ENCODE data around the gene UROD.
"Not testable (repeated sequence)": the region's sequence is repeated elsewhere in the genome, so short reads cannot be mapped to it uniquely, and the experiment has no call there.

UROD gene

DNA sequence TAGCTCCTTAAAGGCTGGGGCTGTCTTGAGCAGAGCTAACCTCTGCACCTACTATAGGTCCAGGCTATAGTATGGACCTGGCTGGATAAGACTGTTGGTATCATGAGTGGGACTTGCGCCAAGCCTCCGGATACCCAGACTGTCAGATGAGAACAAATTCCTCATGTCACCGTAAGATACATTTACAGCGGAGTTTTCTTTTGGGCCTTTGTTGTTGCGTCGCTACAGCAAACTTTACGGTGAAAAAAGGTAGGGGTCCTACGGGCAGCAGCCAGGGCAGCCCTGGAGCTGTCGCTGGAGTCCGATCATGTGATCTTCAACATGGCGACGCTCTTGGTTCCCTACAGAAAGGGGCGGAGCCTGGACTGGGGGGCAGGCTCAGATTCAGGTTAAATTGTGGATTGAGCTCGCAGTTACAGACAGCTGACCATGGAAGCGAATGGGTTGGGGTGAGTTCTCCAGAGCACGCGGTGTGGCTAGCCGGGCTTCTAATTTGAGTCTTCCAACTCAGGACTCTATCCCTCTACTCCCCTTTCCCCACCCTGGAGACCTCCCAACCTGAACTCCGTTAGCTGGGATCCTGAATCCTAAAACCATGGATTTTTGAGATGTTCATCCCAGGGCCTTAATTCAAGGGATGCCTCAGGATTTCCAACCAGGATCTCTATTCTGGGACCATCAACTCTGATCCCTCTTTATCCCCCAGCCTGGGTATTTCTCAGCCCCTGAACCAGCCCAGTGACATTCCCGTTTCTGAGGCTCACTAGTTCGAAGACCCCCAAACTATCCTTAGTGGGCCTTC, at the start of gene UROD:
UROD (plus strand) TSS at position 418 of the 802 bp plus-strand sequence; CDS start at position 430, 12 bp downstream.
- peak; percentile 94 to 98 for DNase-seq

GRCh38 chr1:44962729-44963128, 49.3 kb upstream of the UROD start:
- DNase-seq: no peak

GRCh38 chr1:44964396-44964795, 47.7 kb upstream of the UROD start:
- no peak for DNase-seq

DNA sequence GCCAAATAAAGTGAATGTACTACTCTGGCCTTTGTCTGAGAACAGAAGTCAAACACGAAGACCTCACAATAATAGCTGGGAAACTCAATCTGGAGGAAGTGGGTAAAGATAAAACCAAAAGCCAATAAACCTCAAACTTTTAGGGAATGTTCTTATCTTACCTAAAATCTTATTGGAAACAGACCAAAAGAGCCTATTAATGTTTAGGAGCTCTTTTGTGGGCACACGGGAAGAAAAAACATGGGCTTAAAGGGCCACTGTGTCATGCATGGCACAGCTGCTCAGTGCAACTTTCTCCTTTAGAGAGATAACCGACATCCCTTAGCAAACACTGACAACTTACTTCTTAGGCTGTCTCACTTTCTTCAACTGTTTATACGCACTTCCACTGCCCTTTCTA, 41.7 kb upstream of the UROD start:
- no peak for DNase-seq

- DNase-seq: no peak
Measured at GRCh38 chr1:44973645-44974044, 38.4 kb upstream of the UROD start.

DNA sequence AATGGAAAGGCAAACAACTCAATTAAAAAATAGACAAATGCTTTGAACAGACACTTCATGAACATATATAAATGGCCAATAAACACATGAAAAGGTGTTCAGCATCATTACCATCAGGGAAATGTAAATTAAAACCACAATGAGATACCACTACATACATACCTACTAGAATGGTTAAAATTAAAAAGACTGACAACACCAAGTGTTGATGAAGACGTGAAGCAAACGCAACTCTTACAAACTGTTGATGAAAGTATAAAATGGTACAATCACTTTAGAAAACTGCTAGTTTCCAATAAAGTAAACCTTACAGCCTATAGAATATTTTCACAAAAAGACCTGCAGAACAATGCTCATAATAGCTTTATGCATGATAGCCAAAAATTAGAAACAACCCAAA, 35.8 kb upstream of the UROD start:
- DNase-seq: no peak

- DNase-seq: not testable (repeated sequence)
Measured at GRCh38 chr1:44977372-44977771, 34.7 kb upstream of the UROD start.

DNA sequence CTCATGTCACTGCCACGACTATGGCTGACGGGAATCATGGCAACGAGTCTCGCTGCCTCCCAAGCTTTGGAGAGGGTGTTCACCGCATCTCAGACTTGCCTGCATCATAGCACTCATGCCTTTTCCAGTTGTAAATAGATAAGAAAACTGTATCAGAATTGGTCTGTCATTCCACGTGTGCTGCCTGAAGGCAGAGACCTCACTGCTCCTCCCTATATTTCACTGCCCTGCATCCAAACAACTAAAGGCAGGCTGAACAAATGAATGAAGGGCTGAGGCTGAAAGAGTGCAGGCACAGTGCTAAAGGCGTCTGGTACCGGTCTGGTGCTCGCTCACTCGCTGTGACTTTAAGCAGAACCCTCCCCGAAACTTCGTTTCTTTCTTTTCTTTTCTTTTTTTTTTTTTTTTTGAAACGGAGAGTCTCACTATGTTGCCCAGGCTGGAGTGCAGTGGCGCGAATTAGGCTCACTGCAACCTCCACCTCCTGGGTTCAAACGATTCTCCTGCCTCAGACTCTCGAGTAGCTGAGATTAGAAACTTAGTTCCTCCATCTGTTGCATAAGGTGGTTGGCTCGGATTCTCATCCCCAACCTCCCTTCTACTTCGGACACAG, 26.2 kb upstream of the UROD start:
- DNase-seq: peak in 1 of 2 experiments; percentile 43

- DNase-seq: no peak
Measured at GRCh38 chr1:44988531-44989156, 23.4 kb upstream of the UROD start.

GRCh38 chr1:44994309-44994898, 17.6 kb upstream of the UROD start:
- DNase-seq: no peak

DNA sequence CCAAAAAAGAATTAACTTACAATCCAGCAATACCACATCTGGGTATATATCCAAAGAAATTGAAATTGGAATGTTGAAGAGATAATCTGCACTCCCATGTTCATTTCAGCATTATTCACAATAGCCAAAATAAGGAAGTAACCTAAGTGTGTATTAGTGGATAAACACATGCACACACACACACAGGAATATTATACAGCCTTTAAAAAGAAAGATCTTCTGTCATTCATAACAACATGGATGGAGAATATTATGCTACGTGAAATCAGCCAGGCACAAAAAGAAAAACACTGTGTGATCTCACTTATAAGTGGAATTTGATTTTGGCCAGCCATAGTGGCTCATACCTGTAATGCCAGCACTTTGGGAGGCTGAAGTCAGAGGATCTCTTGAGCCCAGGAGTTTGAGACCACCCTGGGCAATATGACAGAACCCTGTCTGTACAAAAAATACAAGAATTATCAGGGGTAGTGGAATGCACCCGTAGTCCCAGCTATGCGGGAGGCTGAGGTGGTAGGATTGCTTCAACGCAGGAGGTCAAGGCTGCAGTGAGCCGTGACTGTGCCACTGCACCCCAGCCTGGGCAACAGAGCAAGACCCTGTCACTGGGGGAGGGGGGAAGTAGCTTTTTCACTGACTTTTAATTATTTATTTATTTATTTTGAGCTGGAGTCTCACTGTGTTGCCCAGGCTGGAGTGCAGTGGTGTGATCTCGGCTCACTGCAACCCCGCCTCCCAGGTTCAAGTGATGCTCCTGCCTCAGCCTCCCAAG, 16.4 kb upstream of the UROD start:
- DNase-seq: no peak

- no peak for DNase-seq
Measured at GRCh38 chr1:44999232-44999631, 12.8 kb upstream of the UROD start.

DNA sequence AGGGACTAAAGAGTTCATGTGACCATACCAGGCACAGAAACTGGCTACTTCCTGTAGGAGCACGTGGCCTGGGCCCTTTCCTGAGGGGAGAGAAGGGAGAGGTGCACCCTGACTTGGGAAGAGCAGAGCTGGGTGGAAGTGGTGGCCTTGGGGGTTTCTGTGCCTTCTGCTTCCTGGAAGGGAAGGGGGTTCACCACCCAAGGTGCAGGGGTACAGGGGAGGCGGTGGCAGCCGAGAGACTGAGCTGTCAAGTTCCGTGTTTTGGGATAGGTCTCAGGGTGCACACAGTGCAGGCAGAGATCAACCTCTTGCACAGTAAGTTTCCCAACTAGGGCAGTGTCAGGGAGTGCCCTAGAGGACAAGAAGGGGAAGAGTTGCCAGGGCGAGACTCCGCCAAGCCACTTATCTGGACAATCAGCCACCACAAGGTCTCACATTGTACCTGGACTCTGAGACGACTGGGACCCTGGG, 11.0 kb upstream of the UROD start:
- no peak for DNase-seq

GRCh38 chr1:45001576-45001975, 10.5 kb upstream of the UROD start:
- not testable (repeated sequence) for DNase-seq

DNA sequence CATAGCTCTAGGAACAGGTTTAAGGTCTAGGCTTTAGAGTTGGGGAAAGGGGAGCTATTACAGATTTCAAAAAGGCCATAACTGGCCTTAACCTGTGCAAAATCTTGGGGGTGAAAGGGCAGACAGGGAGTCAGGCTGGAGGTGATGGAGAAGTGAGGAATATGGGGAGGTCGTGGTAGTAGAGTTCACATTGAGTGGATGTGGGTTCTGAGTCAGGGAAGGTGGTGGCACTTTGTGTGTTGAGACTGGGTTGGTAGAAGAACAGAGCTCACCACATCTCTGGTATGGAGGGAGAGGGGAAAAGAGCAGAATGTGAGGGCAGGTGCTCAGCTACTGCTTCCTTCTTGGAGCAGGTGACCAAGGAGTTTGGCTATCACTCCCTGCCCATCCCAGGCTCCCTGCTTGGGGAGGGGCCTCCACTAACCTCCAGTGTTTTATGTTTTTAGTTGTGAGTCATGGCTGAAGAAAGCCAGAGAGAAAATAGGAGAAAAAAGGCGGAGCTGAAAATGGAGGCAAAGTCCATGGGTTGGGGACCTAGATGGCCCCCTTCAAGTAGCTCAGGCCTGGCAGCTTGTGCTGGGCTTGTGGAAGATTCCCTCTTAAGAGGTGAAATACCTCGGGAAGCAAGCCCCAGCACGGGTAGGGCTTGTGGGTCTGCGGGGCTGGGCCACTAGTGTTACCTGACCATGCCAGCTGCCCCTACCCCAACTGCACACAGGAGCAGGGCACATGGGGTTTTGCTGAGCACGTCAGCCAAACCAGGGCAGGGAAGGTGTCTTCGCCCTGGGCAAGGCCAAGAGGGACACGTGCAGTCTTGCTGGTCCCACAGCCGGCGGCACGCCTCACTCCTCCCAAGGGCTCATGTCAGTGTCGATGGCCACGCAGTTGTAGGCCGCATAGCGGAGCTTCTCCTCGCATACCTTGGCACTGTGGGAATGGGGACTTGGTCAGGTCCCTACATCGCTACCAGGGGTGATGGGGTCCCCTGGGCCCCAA, 9.1 kb upstream of the UROD start:
- no peak for DNase-seq

DNA sequence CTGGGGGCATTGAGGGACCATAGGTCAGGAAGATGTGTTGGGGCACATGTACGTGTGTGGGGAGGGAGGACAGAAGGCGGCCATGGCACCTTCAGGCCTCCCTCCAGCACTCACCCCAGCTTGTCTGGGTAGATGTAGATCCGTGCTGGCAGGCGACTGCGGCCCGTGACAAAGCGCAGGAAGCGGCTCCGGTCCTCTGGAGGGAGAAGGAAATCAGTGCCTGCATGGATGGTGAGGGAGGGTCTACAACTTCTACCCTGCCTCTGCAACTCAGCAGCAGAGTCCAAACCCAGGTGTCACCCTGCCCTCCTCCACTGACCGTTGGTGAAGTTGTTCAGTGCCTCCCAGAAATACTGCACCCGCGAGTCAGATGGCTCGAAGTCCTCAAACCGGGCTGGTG, 8.3 kb upstream of the UROD start:
- no peak for DNase-seq

GRCh38 chr1:45004281-45004920, 7.7 kb upstream of the UROD start:
- DNase-seq: no peak

GRCh38 chr1:45005761-45006160, 6.3 kb upstream of the UROD start:
- DNase-seq: no peak

GRCh38 chr1:45007311-45007710, 4.7 kb upstream of the UROD start:
- no peak for DNase-seq

DNA sequence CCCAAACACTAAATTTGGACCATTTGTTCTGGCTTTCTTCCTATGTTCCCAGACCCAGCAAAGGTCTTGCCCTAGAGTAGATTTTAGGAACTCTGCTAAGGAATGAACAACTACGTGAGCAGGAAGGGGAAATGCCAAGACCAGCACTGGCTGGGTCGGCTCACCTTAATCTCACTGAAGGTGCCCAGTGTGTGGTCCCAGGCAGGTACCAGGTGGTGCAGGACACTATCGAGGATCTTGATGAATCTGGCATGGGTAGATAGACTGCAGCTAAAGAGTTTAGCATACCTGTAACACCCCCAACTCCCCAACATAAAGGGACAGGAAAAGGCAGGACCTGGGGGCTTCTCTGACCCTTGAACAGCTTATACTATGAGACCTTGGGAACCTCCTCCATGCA, 4.0 kb upstream of the UROD start:
- no peak for DNase-seq

- DNase-seq: no peak
Measured at GRCh38 chr1:45008516-45008915, 3.5 kb upstream of the UROD start.

Data from AML-193 (cell line).